ENCODE measurements around the gene BTF3.
"Not testable (repeated sequence)": the region's sequence is repeated elsewhere in the genome, so short reads cannot be mapped to it uniquely, and the experiment has no call there.

BTF3 gene

DNA sequence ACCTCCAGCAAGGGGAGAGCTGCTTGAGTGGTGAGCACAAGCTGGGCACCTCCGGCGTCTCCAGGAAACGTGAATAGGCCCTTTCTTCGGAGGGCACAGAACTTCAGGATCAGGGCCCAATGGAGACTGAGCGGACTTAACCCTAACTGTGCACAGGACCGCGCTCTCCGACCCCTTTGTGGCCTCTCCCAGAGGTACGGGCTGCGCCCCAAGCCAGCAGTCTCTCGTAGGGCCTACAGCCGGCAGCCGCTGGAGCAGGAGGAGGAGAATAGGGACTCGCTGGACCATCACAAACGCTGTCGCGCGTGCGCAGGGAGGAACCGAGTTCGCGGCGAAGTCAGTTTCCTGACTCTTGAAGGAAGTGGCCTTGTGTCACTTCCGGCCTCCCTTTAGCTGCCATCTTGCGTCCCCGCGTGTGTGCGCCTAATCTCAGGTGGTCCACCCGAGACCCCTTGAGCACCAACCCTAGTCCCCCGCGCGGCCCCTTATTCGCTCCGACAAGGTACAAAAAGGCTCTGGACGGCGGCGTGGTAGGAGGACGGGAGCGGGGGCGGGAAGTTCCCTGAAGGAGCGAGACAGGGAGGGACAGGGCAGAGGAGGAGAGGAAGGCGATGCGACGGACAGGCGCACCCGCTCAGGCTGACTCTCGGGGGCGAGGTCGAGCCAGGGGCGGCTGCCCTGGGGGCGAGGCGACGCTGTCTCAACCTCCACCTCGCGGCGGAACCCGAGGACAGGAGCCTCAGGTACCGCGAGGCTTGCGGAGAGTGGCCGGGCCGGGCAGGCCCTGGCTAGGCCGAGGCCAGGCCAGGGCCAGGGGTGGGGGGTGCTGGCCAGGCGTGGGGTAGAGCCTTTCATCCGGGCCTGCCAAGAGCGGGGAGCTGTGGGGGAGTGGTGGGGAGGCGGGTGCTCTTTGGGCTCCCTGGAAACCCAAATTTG, at the start of gene BTF3:
TSS of gene BTF3 (plus strand) at position 386 of the 936 bp plus-strand sequence. CDS start at position 612, 226 bp downstream.
- peak; percentile 97 for DNase-seq (ENCODE audit: low read depth)

DNA sequence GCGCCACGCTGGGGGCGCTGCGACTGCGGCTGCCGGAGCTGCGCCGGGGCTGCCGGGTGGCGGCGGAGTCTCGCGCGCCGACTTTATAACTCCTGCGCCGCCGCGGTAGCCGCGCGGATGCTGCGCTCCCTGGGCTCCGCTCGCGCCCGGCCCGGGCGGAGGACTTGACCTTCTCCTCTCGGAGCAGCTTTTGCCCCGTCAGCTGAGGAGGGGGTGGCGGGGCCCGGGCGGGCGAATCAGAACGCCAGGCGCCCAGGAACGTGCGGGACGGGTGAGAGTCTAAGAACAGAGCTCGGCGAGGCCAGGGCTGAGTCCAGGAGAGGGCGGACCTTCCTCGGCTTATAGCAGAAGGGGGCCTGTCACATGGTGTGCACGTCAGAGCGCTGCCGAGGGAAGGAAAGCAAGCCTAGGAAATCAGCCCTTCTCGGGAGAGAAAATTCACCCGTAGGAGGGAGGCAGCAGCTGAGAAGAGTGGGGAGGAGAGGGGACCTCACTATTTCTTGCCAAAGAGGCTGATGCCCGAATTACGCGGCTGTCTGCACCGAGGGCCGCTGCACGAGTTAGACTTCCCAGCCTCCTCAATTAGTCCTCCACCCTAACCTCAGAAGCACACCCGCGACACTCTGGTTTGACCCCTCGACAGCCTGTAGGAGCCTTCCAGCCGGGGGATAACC, 49.6 kb upstream of the BTF3 start, which contains the start of gene FOXD1:
TSS of gene FOXD1 (minus strand) at position 315 of the 674 bp plus-strand sequence. CDS start 415 bp downstream, outside the sequence.
- peak; percentile 87 for DNase-seq (ENCODE audit: low read depth)

DNA sequence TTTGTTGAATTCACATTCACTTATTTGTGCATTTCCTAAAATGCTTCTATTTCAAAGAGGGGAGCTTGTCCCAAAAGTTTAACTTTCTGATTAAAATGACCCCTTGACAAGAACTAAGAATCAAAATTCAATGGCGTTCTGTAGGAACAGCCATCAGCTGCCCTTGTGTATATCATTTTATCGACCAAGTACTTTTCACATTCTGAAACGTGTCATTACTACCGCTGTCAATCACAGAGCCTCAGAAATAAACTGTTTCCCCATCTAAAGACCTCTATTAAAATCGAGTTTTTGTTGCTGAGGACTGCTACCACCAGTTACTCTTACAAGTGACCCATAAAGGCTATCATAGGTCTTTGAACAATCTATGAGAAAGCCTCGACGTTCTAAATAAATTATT, 48.1 kb upstream of the BTF3 start:
- DNase-seq (ENCODE audit: low read depth): no peak

DNA sequence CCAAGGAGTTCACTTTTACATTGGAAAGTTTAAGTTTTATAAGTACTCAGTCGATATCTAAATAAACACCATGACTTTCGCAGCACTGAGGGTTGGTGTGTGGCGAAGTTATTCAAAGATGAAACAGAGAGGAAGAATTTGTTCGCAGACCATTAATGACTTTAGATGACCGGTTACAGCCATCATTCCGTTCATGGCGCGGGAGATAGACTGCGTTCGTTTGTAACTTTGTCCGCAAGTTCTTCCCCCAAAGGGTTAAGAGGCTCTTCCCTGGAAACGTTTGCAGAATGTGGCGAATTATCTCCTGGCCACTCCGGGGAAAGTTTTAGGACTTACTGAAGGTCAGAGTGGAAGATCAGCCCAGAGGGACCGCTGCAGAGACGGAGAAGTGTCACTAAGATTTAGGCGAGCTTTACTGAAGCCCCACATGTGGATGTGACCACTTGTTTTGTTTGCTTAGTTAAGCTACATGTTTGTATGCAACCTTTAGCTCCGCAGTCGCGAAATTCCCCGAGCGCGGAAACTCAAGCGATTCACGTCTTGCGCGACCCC, 47.5 kb upstream of the BTF3 start:
- DNase-seq (ENCODE audit: low read depth): peak; percentile 23

DNA sequence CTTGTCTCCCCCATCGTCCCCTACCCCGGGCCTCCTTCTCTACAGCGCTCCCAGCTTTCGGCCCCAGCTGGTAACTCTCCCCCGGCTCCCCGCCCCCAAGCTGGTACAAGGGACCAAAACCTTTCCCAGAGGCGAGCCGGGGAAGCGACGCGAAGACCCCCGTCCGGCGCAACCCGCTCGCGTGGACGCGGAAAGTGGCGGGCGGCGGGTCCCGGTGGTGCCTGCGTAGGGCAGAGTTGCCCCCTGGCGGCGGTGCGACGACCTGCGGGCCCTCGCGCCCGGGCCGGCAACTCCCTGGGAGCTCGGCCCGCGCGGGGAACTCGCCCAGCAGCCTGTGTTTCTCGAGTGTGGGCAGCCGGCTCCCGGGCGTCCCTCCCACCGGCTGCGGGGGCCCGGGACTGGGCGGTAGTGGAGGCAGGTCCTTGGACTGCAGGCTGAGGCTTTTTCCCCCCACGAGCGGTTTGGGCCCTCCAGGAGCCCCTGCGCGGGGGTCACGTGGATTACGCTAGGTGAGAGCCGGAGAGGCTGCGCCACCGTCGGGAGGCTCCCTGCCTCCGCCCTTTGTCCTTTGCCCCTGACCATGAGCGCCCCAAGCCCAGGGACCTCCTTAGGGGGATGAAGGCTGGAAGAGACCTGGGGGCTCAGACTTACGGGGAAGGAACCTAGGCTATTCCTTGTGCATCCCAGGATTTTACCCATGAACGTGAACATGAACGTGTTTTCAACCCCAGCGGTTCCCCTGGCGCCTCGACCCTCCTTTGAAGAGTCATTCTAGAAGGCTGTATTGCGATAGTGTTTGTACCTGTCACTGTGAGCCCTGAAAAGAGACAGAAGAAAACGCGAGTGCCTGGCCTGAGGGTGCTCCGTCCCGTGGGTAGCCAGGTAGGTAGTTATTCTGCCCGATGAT, 46.8 kb upstream of the BTF3 start:
- peak; percentile 40 for DNase-seq (ENCODE audit: low read depth)

DNA sequence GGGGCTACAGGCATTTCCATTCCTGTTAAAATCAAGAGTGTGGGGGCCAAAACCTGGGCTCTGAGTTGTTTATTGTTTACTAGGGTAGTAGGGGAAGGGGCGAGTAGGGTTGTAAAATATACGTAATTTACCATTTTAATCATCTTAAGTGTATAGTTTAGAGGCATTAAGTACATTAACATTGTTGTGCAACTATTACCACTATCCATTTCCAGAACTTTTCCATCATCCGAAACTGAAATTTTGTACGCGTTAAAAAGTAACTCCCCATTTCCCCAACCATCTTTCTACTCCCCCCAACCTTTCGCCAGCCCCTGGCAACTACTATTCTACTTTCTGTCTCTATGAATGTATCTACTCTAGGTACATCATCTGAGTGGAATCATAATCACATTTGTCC, 46.0 kb upstream of the BTF3 start:
- no peak for DNase-seq (ENCODE audit: low read depth)

DNA sequence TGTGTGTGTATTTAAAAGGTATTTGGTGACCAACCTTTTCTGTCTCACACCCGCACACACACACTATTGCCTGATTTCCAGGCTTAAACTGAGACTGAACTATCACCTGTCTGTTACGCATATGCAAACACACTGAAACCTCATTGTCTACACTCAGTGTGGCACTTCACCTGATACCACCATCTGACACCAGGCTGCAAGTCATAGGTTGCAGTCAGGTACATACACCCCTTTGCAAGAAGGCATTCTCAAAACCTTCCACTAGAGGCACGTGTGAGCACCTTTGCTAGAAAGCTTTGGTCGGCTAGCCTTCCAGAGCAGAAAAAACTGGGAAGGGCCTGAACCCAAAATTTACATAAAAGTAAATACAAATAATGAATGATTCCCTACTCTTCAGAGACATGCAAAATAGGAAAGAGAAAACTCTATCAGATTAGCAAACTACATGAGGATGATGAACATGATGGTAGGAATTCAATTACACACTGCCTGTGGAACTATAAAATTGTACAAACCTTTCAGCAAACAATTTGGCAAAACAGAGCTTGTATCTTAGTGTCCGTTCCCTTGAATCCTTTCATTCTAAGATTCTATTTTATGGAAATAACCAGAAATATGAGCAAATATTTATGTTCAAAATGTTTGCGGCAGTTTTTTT, 43.7 kb upstream of the BTF3 start:
- peak; percentile 55 for DNase-seq (ENCODE audit: low read depth)

DNA sequence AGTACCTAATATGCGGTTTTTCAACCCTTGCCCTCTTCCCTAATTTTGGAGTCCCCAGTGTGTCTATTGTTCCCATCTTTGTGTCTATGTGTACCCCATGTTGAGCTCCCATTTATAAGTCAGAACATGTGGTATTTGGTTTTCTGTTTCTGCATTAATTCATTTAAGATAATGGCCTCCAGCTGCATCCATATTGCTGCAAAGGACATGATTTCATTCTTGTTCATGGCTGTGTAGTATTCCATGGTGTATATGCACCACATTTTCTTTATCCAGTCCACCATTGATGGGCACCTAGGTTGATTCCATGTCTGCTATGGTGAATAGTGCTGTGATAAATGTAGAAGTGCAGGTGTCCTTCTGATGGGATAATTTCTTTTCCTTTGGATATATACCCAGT, 41.8 kb upstream of the BTF3 start:
- DNase-seq (ENCODE audit: low read depth): not testable (repeated sequence)

DNA sequence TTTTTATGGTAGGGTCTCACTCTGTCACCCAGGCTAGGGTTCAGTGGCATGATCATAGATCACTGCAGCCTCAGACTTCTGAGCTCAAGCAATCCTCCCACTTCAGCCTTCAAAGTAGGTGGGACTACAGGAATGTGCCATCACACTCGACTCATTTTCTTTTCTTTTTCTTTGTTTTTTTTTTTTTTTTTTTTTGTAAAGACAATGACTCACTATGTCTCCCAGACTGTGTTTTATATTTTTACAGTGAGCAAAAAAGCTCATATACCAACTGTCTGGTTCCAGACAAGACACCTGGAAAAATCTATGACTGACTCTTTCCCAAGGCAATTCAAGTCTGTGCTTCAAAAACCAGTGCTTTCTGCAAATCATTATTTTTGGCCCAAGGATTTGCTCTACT, 38.9 kb upstream of the BTF3 start:
- DNase-seq (ENCODE audit: low read depth): no peak

DNA sequence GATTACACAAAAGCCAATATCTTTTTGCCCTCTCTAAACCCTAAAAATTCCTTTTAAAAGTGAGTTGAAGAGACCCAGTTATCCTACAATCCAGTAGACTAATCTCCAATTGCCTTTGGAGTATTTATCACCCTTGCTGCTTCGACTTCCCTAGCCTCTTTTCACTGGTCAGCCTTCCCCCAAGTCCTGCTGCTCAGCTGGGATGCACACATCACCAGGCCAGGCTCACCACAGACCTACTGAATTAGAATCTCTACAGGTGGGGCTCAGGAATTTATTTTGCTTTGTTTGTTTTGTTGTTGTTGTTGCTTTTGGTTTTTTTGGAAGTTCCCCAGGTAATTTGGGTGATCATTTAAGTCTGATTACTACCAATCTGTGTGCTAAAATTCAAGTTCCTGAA, 38.1 kb upstream of the BTF3 start:
- no peak for DNase-seq (ENCODE audit: low read depth)

DNA sequence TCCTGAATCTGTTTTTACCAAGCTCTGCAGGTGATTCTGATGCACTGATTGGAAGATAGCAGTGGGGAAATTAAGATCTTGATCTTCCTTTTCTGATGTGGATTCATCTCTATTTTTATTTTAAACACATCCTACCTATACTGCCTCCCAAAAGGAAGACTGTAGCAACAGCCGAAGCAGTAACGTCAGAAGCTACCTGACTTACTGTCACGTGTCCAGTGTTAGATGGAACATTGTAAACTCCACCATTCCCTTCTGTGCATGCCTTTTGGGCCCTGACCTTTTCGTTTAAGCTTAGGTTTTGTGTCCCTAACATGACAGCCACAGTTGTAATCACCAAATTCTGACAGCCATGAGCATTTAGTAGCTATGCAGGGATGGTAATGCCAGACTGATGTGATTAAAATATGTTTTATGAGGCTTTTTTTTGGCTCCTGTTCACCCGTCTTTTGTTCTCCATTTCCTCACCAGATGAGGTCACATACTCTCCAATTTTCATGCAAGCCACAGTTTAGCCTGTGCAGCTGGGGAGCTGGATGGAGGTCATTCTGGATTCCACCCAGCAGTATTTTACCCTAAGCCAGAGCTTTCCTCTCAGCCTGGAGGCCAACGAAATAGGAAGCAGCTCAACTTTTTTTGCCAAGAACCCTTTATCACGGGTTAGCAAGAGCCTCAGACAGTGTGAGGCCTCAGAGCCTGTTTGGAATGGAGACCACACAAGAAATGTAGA, 34.1 kb upstream of the BTF3 start:
- DNase-seq (ENCODE audit: low read depth): peak; percentile 5

DNA sequence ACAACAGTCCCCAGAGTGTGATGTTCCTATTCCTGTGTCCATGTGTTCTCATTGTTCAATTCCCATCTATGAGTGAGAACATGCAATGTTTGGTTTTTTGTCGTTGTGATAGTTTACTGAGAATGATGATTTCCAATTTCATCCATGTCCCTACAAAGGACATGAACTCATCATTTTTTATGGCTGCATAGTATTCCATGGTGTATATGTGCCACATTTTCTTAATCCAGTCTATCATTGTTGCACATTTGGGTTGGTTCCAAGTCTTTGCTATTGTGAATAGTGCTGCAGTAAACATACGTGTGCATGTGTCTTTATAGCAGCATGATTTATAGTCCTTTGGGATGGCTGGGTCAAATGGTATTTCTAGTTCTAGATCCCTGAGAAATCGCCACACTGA, 29.6 kb upstream of the BTF3 start:
- not testable (repeated sequence) for DNase-seq (ENCODE audit: low read depth)

DNA sequence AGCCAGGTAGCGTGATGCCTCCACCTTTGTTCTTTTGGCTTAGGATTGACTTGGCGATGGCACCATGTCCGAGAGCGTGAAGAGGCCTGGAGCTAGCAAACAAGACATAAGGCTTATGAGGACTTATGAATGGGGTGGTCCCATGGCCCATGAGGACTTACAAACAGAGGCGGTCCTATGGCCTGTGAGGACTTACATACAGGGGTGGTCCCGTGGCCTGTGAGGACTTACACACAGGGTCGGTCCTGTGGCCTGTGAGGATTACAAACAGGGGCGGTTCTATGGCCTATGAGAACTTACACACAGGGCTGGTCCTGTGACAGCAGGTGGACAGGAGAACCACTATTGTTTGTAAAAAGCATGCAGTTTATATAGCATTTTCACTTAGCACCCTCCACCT, 28.4 kb upstream of the BTF3 start:
- no peak for DNase-seq (ENCODE audit: low read depth)

DNA sequence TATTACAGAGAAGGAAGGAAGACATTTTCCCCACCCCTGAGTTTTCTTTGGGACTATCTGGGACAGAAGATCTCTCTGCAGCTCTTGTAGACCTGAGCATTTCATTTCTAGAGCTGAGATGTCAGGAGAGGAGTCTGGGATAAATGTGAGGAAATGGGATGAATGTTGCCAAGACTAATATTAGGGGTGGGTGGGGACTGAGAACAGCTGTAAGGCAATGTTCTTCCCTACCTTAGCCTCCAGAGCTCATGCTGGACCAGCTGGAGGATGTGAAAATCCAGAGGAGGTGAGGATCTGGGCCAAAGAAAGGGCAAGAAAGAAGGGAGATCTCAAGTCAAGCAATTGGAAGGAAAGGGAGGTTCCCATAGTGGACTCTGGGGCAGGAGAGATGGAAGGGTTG, 26.6 kb upstream of the BTF3 start:
- DNase-seq (ENCODE audit: low read depth): no peak

DNA sequence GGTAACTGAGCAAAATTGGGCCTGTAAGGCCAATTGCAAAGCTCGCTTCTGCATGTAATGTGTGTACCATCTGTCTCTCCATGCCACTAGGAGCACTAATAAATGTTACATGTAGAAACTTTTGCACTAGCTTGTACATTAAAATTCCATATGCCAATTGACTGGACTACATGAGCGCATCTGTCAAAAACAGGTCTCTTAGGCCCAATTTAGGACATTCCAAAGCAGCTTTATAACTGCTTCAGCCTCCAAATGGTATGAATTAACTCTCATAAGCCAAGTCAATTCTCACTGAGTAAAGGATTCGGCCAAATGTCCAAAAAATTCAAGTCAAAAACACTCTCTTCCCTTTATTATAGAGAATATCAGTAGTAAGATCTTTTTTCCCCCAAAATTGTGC, 26.1 kb upstream of the BTF3 start:
- no peak for DNase-seq (ENCODE audit: low read depth)

DNA sequence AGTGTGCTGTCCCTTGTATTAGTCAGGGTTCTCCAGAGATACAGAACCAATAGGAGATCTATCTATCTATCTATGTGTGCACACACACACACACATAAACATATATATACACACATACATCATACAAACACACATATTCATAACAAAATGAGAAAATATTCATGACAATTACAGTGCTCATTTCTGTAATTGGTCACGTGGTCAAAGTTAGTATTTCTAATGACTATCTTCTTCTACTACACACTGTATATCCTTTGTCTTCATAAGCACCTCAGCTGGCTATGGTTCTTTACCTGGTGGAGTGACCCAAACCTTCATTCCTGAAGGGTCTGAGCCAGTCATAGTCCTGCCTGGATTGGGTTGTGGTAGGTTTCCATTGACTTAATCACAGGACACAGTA, 17.7 kb upstream of the BTF3 start:
- DNase-seq (ENCODE audit: low read depth): no peak

DNA sequence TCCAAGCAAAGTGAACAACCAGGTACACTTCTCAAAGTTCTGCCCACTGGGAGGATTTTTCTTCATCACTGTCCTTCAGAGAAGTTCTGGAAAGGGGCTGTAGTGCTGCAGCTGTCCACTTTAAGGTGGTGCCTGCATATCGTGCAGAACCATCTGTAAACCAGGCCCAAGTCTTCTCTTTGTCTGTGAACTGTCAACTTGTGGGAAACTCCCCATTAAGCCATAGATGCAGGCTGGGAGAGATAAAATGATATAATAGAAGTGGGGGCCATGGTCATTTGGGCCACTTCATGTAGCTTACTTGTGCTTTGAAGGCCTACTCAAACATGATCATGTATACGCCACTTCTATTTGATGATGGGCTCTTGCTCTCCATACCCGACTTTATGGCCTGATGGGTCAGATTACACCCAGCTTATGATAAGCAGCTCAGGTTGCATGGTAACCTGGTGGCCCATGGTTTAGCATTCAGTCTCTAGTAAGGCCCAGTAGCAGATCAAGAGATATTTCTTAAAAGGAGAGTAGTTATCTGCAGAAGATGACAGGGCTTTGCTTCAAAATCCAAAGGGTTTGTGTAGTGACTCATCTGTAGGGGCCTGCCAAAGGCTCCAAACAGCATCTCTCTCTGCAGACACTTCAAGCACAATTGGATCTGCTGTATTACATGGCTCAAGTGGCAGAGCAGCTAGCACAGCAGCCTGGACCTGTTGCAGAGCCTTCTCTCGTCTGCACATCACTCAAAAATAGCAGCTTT, 15.7 kb upstream of the BTF3 start:
- peak; percentile 59 for DNase-seq (ENCODE audit: low read depth)

DNA sequence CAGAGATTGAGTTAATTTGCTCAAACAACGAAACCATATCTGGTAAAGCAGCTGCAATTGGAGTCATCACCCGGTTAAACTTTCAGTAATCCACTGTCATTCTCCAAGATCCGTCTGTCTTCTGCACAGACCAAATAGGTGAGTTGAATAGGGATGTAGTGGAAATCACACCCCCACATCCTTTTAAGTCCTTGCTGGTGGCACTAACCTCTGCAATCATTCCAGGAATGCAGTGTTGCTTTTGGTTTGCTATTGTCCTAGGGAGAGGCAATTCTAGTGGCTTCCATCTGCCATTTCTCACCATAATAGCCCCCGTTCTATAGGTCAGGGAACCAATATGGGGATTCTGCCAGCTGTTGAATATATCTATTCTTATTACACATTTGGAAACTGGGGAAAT, 14.6 kb upstream of the BTF3 start:
- DNase-seq (ENCODE audit: low read depth): no peak

DNA sequence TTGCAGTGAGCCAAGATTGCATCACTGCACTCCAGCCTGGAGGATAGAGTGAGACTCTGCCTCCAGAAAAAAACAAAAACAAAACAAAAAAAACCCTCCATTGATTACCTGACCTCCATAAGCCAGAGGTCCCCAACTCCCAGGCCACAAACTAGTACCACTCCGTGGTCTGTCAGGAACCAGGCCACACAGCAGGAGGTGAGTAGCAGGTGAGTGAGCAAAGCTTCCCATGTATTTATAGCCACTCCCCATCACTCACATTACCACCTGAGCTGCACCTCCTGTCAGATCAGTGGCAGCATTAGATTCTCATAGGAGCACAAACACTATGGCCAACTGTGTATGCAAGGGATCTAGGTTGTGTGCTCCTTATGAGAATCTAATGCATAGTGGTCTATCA, 13.7 kb upstream of the BTF3 start:
- DNase-seq (ENCODE audit: low read depth): no peak

DNA sequence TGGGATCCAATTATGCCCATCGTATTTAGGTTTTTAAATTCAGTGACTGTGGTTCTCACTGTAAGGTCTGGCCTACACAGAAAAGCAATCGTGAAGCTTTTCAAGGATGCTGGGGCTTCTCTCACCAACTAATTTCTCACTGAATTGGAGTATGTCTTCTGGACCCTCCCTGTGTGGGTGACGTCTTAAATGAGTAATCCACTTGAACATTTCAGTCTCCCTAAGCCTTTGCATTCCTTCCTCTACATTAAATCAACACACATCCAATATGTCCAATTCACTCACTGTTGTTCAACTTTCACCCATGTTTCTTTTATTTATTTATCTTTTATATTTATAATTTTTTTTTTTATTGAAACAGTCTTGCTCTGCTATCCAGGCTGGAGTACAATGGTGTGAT, 12.5 kb upstream of the BTF3 start:
- peak; percentile 57 for DNase-seq (ENCODE audit: low read depth)
